Activated T-cell treated with anti-CD3 and anti-CD28 coated beads for 48 hours (primary cell): ENCODE data around the gene DPM3.
A peak's percentile ranks its signal among the peaks of the same experiment; 100 is the strongest.
"Not testable (repeated sequence)": the region's sequence is repeated elsewhere in the genome, so short reads cannot be mapped to it uniquely, and the experiment has no call there.

Experiments
- DNase-seq: peaks from one replicate; pipeline ENCODE4 v3.0.0-alpha.2; 2020; ENCODE audit warnings: low read depth

The DPM3 gene

DNA sequence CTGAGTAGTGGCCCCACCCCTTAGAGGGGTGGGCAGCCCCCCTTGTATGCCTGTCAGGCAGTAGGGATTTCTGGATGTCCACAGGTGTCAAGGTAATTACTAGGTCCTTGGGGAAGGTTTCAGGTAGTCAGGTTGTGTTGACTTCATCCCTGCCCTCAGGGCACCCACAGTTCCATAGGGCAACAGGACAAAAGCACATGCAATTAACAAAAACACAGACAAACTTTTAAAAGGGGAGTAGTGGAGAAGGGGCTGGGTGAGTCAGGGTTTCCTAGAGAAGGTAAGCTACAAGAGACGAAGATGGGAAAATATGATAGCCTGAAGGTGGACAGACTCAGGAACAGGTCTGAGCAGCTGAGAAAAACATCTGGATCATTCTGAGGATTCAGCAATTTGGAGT is 18.7 kb upstream of the DPM3 start:
- no peak for DNase-seq

DNA sequence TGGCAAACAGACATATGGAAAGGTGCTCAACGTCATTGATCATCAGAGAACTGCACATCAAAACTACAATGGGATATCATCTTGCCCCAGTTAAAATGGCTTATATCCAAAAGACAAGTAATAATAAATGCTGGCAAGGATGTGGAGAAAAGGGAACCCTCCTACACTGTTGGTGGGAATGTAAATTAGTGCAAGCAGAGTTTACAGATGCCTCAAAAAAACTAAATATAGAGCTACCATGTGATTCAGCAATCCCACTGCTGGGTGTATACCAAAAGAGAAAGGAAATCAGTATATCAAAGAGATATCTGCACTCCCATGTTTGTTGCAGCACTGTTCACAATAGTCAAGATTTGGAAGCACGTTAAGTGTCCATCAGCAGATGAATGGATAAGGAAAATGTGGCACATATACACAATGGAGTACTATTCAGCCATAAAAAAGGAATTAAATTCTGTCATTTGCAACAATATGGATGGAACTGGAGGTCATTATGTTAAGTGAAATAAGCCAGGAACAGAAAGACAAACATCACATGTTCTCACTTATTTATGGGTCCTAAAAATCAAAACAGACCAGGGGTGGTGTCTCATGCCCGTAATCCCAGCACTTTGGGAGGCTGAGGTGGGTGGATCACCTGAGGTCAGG is 15.8 kb upstream of the DPM3 start:
- not testable (repeated sequence) for DNase-seq

DNA sequence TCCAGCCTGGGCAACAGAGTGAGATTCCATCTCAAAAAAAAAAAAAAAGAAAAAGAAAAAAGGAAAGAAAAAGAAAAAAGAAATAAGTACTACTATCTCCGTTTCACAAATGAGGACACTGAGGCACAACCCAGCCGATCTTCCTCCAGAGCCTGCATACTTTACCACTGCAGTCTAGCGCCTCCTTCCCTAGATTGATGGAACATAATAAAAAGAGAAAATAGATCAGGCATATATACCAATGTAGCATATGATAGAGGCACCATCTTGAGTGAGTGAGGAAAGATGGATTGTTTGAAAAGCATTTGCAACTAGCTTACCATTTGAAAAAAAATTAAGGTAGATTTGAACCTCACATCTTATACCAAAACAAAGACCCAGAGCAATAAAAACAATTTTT is 5.2 kb upstream of the DPM3 start:
- DNase-seq = no peak

DNA sequence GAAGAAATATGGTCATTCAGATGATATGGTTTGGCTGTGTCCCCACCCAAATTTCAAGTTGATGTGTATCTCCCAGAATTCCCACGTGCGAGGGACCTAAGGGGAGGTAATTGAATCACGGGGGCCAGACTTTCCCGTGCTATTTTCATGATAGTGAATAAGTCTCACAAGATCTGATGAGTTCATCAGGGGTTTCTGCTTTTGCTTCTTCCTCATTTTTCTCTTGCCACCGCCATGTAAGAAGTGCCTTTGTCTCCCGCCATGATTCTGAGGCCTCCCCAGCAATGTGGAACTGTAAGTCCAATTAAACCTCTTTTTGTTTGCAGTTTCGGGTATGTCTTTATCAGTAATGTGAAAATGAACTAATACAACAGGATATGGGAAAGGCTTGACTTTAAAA is 1.4 kb upstream of the DPM3 start:
- no peak for DNase-seq

DNA sequence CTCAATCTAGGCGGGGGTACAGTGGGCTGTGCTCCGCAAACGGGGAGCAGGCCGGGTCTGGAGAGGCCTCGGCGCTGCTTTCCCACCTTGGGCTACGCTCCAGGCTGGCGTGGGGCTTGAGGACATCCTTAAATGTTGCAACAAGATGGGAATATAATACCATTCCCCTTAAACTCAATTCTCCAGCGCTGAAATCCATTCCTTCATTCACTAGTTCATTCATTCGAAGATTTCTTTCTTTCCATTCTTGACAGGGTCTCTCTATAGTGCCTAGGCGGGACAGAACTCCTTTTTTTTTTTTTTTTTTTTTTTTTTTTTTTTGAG is 261 bp upstream of the DPM3 start:
- no peak for DNase-seq

DNA sequence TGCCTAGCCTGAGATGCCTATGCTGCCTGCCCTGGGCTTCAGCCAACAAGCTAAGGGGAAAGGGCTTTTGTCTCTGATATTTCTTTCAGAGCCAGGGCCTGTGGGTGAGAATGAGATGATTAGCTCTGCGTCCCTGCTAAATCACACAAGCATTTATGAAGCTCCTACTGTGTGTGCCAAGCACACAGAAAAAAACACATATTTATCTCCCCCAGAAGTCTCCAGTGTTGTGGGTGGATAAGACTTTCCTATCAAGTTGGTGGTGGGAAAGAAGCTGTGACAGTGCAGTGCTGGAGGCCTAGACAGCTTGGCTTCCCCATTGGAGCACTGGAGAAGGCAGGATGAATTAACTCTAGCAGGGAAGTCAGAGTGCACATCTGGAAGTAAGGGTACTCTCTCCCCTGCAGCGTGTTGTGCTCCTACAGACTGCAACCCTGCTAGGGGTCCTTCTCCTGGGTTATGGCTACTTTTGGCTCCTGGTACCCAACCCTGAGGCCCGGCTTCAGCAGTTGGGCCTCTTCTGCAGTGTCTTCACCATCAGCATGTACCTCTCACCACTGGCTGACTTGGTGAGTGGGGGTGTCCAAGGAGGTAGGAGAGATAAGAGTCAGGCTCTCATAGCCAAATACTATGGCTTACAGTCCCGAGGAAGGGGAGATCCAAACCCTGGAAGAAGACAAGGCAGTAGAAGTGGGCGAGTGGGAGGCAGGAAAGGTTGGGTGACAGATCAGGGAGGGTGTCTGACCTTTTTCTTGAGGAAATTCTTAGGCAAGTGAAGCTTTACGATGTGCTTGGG is 3.0 kb downstream of the DPM3 start:
- DNase-seq = no peak

DNA sequence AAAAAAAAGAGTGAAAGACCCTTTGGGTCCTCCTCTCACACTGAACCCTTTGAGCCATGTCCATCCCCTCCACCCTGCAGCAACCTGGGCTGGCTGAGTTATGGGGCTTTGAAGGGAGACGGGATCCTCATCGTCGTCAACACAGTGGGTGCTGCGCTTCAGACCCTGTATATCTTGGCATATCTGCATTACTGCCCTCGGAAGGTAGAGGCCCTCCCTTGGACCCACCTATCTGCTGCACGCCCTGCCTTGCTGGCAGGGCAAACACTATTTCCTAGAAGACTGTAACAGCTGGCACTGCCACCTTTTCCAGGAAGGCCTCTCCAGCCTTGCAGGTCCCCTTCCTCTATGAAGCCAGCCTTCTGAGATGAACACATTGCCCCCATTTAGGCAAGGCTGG is 3.6 kb downstream of the DPM3 start:
- no peak for DNase-seq

DNA sequence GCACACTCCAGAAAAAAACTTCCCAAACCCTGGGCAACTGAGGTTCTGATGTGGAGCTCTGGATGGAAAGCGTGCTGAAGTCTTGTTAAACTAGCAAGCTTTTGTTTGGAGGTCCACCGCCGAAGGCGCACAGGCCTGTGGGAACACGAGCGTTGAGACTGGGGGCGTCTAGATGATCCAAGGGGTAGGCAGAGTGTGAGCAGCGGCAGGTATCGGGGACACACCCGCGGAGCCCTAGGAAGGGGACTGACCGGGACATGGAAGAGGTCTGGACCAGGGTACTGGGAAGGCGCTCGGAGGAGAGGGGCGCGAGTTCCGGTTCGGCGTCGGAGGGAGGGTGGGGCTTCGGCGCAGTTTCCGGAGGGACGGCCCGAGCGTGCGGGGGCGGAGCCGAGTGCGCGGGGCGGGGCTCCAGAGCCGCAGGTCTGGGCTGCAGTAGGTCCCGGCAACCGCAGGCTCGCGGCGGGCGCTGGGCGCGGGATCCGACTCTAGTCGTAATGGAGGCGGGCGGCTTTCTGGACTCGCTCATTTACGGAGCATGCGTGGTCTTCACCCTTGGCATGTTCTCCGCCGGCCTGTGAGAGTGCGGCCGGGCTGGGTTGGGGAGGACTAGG is 4.8 kb downstream of the DPM3 start, which contains the start of gene SLC50A1:
SLC50A1 (plus strand) TSS at position 438 of the 614 bp plus-strand sequence; CDS start at position 498, 60 bp downstream.
- DNase-seq = peak; percentile 94

DNA sequence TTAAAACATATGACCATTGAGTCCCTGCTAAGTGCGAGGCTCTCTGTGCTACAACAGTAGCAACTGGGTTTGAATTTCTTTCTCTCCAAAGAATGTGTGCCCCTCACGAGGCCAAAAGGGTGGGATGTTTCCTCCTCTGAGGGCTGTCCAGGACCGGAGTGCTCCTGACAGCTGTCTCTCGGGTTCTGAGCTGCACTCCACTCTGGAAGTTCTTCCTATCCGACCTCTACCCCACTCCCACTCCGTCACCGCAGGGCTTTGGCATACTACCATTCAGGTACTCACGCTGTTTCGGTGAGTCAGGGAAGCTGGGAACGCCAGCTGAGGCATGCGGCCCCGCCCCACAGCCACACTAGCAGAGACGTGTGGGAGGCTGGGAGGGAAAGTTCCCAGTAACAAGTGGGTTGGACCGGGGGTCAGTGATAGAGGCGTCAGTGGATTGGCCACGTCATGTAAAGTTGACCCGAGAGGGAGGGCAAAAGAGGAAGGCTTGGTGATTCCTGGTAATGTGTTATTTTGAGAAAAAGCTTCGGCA is 5.4 kb downstream of the DPM3 start:
- peak; percentile 76 for DNase-seq

DNA sequence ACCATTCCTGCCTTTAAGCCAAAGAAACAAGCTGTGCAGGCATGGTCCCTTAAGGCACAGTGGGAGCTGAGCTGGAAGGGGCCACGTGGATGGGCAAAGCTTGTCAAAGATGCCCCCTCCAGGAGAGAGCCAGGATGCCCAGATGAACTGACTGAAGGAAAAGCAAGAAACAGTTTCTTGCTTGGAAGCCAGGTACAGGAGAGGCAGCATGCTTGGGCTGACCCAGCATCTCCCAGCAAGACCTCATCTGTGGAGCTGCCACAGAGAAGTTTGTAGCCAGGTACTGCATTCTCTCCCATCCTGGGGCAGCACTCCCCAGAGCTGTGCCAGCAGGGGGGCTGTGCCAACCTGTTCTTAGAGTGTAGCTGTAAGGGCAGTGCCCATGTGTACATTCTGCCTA is 6.0 kb downstream of the DPM3 start:
- DNase-seq = no peak

DNA sequence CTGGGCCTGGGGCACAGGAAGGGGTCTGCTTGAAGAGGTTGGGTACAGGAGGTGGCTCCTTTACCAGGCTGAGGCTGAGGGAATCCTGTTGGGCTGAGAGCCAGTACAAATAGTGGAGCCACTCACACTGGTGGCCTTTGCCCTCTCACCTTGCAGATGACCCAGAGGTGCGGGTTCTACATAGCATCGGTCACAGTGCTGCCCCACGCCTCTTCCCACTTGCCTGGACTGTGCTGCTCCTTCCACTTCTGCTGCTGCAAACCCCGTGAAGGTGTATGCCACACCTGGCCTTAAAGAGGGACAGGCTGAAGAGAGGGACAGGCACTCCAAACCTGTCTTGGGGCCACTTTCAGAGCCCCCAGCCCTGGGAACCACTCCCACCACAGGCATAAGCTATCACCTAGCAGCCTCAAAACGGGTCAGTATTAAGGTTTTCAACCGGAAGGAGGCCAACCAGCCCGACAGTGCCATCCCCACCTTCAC is 6.5 kb downstream of the DPM3 start:
- DNase-seq = no peak

DNA sequence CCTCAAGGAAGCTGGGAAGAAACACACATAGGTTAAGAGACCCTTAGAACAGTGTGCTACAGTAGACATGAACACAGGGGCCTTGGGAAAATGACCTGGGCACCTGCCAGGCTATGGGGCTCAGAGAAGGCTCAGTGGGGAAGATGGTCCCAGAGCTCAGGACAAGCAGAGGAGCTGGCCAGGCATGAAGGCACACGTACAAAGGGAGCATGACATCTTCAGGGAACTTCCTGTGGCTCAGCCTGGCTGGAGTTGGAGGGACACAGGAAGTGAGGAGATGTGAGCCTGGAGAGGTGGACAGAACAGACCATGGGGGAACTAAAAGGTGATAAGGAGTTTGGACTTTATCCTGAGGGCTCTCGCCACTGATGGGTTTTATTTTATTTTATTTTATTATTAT is 8.5 kb downstream of the DPM3 start:
- no peak for DNase-seq

DNA sequence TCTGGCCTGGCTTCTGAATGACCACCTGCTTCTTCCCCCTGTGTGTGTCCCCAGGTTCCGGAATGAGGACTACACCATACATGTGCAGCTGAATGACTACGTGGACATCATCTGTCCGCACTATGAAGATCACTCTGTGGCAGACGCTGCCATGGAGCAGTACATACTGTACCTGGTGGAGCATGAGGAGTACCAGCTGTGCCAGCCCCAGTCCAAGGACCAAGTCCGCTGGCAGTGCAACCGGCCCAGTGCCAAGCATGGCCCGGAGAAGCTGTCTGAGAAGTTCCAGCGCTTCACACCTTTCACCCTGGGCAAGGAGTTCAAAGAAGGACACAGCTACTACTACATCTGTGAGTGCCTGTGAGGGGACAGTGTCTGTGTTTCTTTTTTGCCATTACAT is 9.0 kb downstream of the DPM3 start:
- DNase-seq = no peak

DNA sequence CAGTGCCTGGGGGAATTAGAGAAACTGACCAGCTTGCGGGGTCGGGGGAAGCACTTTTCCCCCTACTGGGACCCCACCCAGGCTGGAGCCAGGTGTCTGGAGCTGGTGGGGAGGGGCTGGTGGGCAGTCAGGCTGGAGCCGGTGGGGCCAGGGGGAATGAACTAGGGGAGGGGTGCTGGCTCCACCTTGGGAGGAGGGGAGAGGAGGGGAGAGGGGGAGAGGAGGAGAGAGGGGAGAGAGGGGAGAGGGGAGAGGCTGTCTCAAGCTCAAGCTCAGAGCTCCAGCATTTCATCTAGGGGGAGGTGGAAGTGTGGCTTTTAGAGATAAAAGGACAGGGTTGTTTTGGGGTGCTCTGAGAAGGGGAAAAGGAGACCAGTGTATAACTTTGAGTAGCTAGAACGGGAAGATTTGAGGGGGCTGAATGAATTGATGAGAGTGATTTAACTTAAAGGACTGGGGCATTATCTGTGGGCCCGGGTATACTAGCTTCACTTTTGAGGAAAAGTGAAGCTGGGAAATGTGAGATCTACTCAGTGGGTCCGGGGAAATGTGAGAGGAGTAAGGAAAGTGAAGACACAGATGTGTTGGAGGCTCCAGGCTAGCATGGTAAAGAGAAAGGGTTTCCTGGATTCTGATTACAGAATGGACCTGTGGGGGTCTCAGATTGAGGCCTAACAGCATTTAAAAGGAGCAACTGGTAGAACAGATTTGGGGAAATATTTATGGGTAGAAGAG is 9.9 kb downstream of the DPM3 start:
- no peak for DNase-seq

DNA sequence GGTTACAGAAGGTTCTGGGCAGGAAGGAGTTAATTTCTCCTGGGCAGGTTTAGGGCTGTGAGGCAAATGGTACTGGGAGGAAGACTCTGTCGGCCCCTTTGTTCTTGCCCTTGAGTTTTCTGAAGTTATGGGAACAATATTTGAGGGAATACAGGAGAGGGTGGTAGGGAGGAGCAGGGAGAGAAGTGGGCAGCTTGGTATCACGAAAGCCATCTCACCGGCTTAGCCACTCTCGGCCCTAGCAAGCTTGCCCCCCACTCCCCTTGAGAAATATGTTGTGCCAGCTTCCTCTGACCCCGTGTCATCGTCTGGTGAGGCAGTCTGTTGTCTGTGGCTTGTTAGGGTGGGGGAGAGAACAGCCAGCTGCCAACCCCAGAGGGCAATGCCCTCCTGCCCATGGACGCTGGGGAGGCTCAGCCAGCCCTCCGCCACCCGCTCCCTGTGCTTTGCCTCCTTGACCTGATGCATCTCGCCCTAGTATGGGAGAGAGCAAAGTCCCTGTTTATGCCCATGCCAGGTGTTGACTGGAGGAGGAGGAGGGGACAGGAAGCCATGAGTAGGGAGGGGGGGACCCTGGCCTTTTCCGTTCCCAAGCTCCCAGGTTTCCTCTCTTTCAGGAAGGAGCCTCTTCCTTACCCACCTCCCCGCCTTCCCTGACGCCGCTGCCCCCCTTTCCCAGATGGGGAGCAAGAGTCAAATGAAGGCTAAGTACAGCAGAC is 11.4 kb downstream of the DPM3 start:
- no peak for DNase-seq

DNA sequence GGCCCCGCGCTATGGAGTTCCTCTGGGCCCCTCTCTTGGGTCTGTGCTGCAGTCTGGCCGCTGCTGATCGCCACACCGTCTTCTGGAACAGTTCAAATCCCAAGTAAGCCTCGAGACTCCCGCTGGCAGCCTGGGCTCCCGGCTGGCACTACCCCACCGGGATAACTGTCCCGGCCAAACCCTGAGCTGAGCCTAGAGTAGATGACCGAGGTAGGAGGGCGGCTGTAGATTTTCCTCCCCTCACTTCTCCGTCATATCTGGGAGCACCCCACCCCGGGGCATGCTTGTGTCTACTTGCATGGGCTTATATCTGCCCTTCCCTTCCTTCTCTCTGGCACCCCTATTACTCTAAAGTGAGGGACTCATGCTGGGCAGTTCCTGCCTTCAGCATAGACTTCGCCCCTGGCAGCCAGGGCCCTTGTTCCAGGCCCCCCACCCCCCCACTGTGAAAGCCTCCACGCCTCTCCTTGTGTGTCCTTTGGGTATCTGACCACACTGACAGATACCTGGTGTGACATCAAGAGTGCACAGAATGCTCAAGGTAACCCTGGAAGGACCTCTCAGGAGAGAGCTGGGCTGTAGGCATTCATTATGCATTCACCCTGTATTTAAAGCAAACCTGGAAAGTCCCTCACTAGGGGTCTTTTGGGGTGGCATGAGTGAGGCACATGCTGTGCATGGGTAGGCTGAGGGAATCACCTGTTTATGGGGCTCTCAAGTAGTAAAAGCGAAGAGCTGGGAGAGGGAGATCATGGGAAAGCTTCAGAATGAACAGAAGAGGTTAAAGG is 12.2 kb downstream of the DPM3 start:
- no peak for DNase-seq

DNA sequence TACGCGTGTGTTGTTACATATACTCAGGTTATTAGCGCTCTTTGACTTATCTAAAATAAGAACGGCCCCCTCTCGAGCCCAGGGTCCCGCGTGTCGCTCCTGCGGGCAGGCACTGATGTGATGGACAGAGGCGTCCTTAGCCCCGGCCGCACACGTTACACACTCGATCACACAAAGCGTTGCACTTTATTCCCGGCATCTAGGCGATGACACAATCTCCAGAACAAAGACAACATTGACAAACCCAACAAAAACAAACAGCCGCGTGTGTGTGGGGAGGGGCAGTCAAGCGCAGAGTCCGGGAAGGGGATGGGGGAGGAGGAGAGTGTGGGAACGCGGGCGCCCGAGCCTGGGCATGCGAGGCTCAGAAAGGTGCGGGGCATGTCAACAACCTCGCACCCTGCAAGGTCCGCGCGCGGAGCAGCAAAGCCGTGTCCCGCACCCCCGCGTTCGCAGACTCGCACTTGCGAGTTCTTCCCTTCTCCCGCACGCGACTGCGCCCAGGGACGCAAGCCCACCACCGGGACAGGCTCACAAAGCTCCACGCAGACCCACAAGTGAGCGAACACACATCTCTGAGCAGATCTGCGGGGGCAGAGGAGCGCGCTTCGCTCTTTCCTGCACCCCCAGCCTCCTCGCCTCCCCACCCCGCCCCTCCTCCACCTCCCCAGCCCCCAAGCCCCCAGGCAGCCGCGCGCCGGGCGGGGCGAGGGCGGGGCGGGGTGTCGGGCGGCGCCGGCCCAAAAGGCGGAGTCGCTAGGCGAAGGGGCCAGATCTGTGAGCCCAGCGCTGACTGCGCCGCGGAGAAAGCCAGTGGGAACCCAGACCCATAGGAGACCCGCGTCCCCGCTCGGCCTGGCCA is 13.0 kb downstream of the DPM3 start, which contains the start of gene EFNA1:
EFNA1 (plus strand) TSS at position 772 of the 862 bp plus-strand sequence. CDS start 102 bp downstream, outside the sequence.
- DNase-seq = peak; percentile 33

DNA sequence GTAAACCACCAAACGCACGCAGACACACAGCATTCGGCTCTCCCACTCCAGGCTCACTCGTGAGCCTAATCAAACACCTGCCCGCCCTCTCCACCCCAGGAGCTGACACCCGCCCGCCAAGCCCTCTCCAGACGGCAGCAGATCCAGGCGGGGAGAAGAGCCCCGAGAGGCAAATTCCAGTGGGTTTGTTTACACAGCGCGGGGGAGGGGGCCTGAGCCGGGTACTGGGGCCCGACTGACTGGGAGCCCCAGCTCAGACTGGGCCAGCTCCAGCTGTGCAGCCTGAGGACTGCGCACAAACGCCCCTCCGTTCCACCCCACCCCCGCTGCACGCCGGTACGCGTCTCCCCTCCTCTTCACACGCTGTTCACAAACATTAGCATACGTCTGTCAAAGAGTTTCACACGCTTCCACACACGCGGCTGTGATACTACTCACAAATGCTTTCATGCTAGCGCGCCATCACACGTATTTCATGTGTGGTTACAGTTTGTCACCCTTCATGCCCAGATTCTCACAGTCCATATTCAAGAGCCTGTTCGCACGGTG is 13.7 kb downstream of the DPM3 start:
- peak; percentile 22 for DNase-seq

DNA sequence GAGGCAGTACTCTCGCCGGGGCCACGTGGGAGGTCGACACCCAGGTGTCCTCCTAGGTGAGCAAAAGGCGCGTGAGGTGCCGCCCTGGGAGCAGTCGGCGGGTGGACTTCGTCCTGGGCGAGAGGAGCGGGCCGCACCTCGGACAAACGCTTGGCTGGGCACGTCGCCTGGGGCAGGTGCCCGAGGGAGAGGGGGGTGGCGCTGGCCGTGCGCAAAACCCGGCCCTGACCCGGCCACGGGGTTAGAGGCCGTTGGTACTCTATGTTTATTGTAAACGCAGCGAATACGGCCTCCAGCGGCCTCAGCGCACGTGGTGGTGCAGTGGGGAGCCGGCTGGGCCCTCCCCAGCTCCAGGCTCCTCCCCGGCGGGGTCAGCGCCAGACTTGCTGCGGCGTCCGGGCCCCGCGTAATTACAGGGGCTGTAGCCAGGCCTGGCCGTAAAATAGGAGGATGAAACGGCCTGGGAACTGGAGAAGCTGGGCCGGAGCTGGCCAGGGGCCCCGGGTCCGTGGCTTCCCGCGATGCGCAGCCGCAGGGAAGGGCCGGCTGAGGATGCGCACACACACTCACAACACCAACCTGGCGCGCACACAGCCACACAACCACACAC is 14.3 kb downstream of the DPM3 start:
- no peak for DNase-seq
